ENCODE data around the gene INSM2.

DNA sequence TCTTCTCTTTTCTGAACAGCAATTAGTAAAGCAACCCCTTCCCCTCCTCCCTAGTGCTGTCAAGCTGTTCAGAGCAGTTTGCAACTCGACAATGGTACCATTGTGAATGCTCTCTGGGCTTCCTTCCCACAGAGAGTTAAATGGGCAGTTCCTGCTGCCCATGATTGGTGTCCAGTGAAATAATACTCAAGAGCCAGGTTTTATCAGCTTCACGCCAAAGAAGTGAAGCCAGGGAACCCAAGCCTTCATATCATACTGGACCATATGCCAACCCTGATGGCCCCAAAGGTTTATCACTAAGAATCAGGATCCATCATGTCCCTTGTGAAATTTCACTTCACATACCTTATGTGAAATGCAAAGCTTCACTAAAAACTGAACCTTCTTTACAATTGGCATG is 24.7 kb downstream of the INSM2 start:
- TF ChIP-seq POLR2AphosphoS5 (IDR thresholded peaks at IDR 0.05) (no peak), POLR2A (IDR thresholded peaks at IDR 0.05) (no peak)
- TF ChIP-seq, protein P1, sequence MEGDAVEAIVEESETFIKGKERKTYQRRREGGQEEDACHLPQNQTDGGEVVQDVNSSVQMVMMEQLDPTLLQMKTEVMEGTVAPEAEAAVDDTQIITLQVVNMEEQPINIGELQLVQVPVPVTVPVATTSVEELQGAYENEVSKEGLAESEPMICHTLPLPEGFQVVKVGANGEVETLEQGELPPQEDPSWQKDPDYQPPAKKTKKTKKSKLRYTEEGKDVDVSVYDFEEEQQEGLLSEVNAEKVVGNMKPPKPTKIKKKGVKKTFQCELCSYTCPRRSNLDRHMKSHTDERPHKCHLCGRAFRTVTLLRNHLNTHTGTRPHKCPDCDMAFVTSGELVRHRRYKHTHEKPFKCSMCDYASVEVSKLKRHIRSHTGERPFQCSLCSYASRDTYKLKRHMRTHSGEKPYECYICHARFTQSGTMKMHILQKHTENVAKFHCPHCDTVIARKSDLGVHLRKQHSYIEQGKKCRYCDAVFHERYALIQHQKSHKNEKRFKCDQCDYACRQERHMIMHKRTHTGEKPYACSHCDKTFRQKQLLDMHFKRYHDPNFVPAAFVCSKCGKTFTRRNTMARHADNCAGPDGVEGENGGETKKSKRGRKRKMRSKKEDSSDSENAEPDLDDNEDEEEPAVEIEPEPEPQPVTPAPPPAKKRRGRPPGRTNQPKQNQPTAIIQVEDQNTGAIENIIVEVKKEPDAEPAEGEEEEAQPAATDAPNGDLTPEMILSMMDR (IDR thresholded peaks at IDR 0.05 in 8 of 11, conservative IDR thresholded peaks at IDR 0.05 in 3 of 11): no peak

All from spleen (tissue), 7 donors.